Naive B cell (primary cell): ENCODE data around the gene ATG16L1. TPM values are rescaled to one million over a fixed set of nuclear protein-coding genes. Genes with fewer than 3 reads are reported as not detected.

ENCODE experiments used
- ATAC-seq, 2 donors: fragments of 150-1000 bp; cut with Tn5 transposase; 2 replicates each; pipeline ENCODE4 v1.10.0; 2021; ENCODE audit warnings: low read depth in 2 of 2, mild to moderate bottlenecking in 2 of 2, moderate library complexity in 2 of 2
- DNase-seq: peaks from one replicate; pipeline ENCODE4 v3.0.0; 2022
- H3K27ac Mint-ChIP-seq, 6 donors: one replicate each; pipeline ENCODE4 v1.8.0; 2020 to 2022; ENCODE audit warnings: mild to moderate bottlenecking in 6 of 6, mixed read lengths in 6 of 6, moderate library complexity in 5 of 6, inconsistent platforms in 2 of 6
- H3K27me3 Mint-ChIP-seq, 3 donors: one replicate each; pipeline ENCODE4 v1.8.0; 2021 to 2022; ENCODE audit warnings: mixed read lengths in 3 of 3, mild to moderate bottlenecking in 1 of 3
- H3K36me3 Mint-ChIP-seq, 2 donors: one replicate each; pipeline ENCODE4 v1.8.0; 2020 to 2022; ENCODE audit warnings: mixed read lengths in 2 of 2, inconsistent platforms in 1 of 2, mild to moderate bottlenecking in 1 of 2
- H3K4me1 Mint-ChIP-seq, 3 donors: one replicate each; pipeline ENCODE4 v1.8.0; 2020 to 2022; ENCODE audit warnings: mixed read lengths in 3 of 3, inconsistent platforms in 1 of 3, mild to moderate bottlenecking in 1 of 3, moderate library complexity in 1 of 3
- H3K4me3 Mint-ChIP-seq, 8 donors: one replicate each; pipeline ENCODE4 v1.8.0; 2020 to 2022; ENCODE audit warnings: mild to moderate bottlenecking in 8 of 8, mixed read lengths in 8 of 8, moderate library complexity in 8 of 8, inconsistent platforms in 2 of 8
- H3K9me3 Mint-ChIP-seq, 7 donors: one replicate each; pipeline ENCODE4 v1.8.0; 2020 to 2022; ENCODE audit warnings: mixed read lengths in 7 of 7, mild to moderate bottlenecking in 5 of 7, inconsistent platforms in 2 of 7, moderate library complexity in 1 of 7
- polyA plus RNA-seq, 6 donors: library from polyadenylated mRNA; unstranded; fragments of 300-500 nt; fragmentation: Illumina TruSeq; gene quantifications; one replicate each; pipeline ENCODE4 v1.2.3, GENCODE V29; 2021; ENCODE audit warnings: low read depth in 6 of 6

The ATG16L1 gene
- polyA plus RNA-seq, 6 donors from 2014 or later = 7.5 to 17.6 (median 9.6) TPM

DNA sequence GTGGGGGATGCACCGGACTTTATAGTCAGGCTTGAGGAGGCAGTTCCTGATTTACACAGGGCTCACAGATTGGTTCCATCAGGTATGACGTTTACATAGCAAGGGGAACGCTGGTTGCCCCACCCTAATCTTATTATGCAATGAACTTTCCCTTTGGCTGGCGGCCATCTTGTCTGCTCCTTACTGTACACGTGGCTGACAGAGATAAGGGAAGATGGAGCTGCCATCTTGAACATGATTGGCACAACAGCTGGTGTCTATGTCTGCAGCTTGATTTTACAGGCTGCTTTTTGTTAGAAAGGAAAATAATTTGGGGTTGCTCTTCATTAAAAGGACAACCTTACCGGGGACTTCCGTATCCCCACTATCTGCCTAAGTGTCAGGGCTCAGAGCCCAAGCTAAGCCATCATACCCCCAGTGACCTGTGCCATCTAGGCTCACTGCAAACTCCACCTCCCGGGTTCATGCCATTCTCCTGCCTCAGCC, 33.5 kb upstream of the ATG16L1 start:
- ATAC-seq (no peak), DNase-seq (no peak)
- no peak overlapping the region for H3K27ac Mint-ChIP-seq
- peaks cover 0 to 4% of the 10 kb centered on the region in 2 donors for H3K36me3 Mint-ChIP-seq
- no peaks in the 10 kb centered on the region for H3K27me3 Mint-ChIP-seq
- H3K4me3 Mint-ChIP-seq = no peak overlapping the region
- no peaks in the 10 kb centered on the region for H3K9me3 Mint-ChIP-seq
- H3K4me1 Mint-ChIP-seq = peaks cover 0 to 11% (median 0%) of the 10 kb centered on the region in 3 donors

GRCh38 chr2:233218836-233219235, 32.6 kb upstream of the ATG16L1 start:
- no peak for DNase-seq
- Mint-ChIP-seq H3K27me3 (no peaks in the 10 kb centered on the region), H3K27ac (peak overlapping the region in 1 of 6 donors; percentile 44), H3K4me1 (peaks cover 0 to 11% (median 4%) of the 10 kb centered on the region in 3 donors), H3K4me3 (no peak overlapping the region), H3K36me3 (no peaks in the 10 kb centered on the region), H3K9me3 (no peaks in the 10 kb centered on the region)
- no peak for ATAC-seq

DNA sequence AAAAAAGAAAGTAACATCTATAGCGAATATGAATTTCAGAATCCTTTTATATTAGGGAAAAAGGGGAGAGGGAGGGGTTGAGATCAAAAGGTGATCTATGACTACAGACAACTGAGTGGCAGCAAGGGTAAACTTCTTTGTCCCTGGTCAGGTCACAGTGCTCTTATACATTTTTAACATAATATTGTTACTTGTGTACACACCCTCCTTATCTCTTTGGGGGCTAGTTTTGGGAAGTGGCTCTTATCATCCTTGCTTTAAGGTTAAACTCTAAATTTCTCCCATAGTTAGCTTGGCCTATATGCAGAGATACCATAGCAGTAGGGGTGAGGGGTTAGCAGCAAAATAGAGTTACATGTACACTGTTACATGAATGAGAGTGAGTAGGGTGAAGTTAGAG, 31.6 kb upstream of the ATG16L1 start:
- no peak for ATAC-seq
- no peaks in the 10 kb centered on the region for H3K36me3 Mint-ChIP-seq
- H3K4me1 Mint-ChIP-seq = peaks cover 4 to 11% (median 6%) of the 10 kb centered on the region in 3 donors
- H3K27me3 Mint-ChIP-seq = no peaks in the 10 kb centered on the region
- DNase-seq = no peak
- H3K27ac Mint-ChIP-seq = peak overlapping the region in 1 of 6 donors; percentile 7
- H3K9me3 Mint-ChIP-seq = no peaks in the 10 kb centered on the region
- H3K4me3 Mint-ChIP-seq = no peak overlapping the region

GRCh38 chr2:233221378-233222063, 30.0 kb upstream of the ATG16L1 start:
- H3K9me3 Mint-ChIP-seq = no peaks in the 10 kb centered on the region
- no peaks in the 10 kb centered on the region for H3K27me3 Mint-ChIP-seq
- no peak for ATAC-seq
- peak overlapping the region in 3 of 6 donors; percentile 42 to 77 (median 66) for H3K27ac Mint-ChIP-seq
- no peaks in the 10 kb centered on the region for H3K36me3 Mint-ChIP-seq
- peaks cover 4 to 11% (median 6%) of the 10 kb centered on the region in 3 donors for H3K4me1 Mint-ChIP-seq
- H3K4me3 Mint-ChIP-seq = peak overlapping the region in 1 of 8 donors; percentile 13
- DNase-seq = no peak

- no peaks in the 10 kb centered on the region for H3K27me3 Mint-ChIP-seq
- no peaks in the 10 kb centered on the region for H3K36me3 Mint-ChIP-seq
- ATAC-seq (peak; percentile 79 to 89), DNase-seq (no peak)
- peaks cover 4 to 9% (median 6%) of the 10 kb centered on the region in 3 donors for H3K4me1 Mint-ChIP-seq
- peak overlapping the region in 1 of 6 donors; percentile 32 for H3K27ac Mint-ChIP-seq
- H3K4me3 Mint-ChIP-seq = no peak overlapping the region
- no peaks in the 10 kb centered on the region for H3K9me3 Mint-ChIP-seq
Measured at GRCh38 chr2:233223059-233223894, 28.2 kb upstream of the ATG16L1 start.

DNA sequence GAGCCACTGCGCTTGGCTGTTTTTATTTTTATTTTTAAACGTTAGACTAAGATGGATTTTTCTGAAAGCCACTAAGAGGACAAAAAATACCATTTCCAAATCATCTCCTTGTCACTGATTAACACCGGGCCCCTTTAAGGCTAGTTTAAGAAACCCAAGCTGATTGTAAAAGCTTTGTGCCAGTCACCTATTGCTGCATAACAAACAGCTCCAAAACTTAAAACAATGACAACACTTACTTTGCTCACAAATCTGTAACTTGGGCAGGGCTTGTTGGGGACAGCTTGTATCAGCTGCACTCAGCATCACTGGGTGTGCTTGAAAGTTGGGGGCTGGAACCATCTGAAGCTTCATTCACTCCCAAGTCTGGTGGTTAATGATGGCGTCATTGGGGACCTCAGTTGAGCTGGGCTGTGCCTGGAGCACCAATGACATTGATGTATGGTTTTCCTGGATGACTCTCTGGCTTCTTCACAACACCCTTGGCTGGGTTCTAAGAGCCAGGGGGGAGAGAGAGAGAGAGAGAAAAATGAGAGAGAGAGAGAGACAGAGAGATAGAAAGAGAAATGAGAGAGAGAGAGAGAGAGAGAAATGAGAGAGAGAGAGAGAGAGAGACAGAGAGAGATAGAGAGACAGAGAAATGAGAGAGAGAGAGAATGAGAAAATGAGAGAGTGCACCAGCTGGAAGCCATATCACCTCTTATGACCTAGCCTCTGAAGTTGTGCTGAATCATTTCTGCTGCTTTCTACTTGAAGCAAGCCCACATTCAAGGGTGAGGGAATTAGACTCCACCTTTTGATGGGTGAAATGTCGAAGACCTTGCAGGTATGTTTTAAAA, 26.0 kb upstream of the ATG16L1 start:
- no peaks in the 10 kb centered on the region for H3K27me3 Mint-ChIP-seq
- H3K27ac Mint-ChIP-seq = peak overlapping the region in 2 of 6 donors; percentile 7 to 84
- DNase-seq (no peak), ATAC-seq (no peak)
- no peaks in the 10 kb centered on the region for H3K9me3 Mint-ChIP-seq
- peak overlapping the region in 1 of 8 donors; percentile 11 for H3K4me3 Mint-ChIP-seq
- H3K4me1 Mint-ChIP-seq = peaks cover 4 to 7% (median 6%) of the 10 kb centered on the region in 3 donors
- H3K36me3 Mint-ChIP-seq = no peaks in the 10 kb centered on the region

DNA sequence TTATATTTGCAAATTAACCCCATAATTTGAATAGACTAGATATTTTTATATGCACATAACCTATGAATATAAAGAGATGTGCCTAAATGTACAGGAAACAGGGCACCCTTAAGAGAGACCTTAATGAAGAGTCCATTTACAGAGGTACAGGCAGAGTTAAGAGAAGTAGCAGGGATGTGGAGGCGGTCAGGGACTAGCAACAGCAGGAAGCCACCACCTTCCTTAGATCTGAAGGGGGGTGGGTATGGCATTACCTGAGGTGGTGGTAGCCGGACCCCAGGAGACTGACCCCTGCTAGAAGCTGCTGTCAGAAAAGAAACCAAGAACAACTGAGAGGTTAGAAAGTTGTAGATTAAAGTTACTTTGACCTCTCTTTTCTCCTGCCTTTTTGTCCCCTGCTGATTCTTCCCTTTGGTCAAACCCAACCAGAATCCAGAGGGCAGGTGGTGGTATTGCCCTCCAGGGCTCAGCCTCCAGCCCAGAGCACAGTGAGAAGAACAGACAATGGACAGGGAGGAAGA, 24.9 kb upstream of the ATG16L1 start:
- ATAC-seq = no peak
- H3K9me3 Mint-ChIP-seq = no peaks in the 10 kb centered on the region
- H3K4me3 Mint-ChIP-seq = no peak overlapping the region
- H3K27me3 Mint-ChIP-seq = no peaks in the 10 kb centered on the region
- DNase-seq = no peak
- H3K36me3 Mint-ChIP-seq = no peaks in the 10 kb centered on the region
- peak overlapping the region in 1 of 6 donors; percentile 82 for H3K27ac Mint-ChIP-seq
- peaks cover 4 to 7% (median 6%) of the 10 kb centered on the region in 3 donors for H3K4me1 Mint-ChIP-seq

DNA sequence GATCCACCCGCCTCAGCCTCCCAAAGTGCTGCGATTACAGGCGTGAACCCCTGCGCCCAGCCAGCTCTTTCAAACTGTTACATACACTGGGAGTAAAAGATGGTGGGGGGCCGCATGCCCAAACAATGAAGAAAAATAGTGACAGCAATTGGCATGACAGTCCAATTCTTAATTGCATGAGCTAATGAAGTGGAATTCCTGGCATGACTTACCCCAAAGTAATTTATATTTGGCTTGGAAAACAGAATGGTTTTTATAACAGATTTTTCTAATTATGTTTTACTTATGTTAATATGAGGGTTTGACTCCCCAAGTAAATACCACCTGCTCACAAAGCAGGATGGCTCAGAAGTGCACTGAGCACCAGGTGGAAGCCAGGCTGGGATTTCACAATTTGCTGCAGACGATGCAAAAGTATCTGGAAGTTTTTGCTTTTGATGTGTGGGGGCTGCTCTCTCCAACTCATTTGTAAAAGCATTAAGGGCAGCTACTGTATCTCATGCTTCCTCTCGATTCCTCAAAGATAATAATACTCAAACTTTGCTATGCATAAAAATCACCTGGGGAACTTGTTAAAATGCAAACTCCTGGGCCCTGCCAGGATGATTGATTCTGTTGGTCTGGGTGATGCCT, 24.0 kb upstream of the ATG16L1 start:
- ATAC-seq = no peak
- Mint-ChIP-seq H3K27ac (peak overlapping the region in 1 of 6 donors; percentile 57), H3K36me3 (no peaks in the 10 kb centered on the region), H3K27me3 (no peaks in the 10 kb centered on the region), H3K4me1 (peaks cover 4 to 7% (median 6%) of the 10 kb centered on the region in 3 donors), H3K9me3 (no peaks in the 10 kb centered on the region), H3K4me3 (no peak overlapping the region)
- DNase-seq = no peak

DNA sequence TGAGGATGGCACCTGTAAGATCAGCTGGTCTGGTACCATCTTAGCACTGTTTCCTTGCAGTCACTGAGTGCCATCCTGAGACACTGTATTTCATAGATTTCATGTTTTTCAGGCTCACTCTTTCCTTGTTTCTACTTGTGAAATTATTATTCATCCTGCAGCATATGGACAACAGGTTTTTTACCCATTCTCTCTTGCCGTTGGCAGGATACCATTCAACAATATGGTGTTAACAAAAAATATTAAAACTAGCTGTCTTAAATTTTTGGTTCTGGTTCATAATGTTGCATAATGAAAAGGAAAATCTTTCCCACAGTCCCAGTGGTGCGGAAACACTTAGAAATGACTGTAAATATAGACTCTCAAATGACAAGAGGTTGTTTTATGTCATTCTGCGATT, 23.1 kb upstream of the ATG16L1 start:
- no peaks in the 10 kb centered on the region for H3K9me3 Mint-ChIP-seq
- H3K4me3 Mint-ChIP-seq = no peak overlapping the region
- no peaks in the 10 kb centered on the region for H3K36me3 Mint-ChIP-seq
- H3K27ac Mint-ChIP-seq = no peak overlapping the region
- no peak for ATAC-seq
- H3K27me3 Mint-ChIP-seq = no peaks in the 10 kb centered on the region
- H3K4me1 Mint-ChIP-seq = peaks cover 2 to 6% (median 3%) of the 10 kb centered on the region in 3 donors
- DNase-seq = no peak

- Mint-ChIP-seq H3K36me3 (no peaks in the 10 kb centered on the region), H3K27ac (no peak overlapping the region), H3K9me3 (no peaks in the 10 kb centered on the region), H3K27me3 (no peaks in the 10 kb centered on the region), H3K4me3 (no peak overlapping the region), H3K4me1 (peaks cover 0 to 3% (median under 1%) of the 10 kb centered on the region in 3 donors)
- ATAC-seq = no peak
- no peak for DNase-seq
Measured at GRCh38 chr2:233233618-233234230, 17.7 kb upstream of the ATG16L1 start.

- peaks cover 0 to under 1% (median 0%) of the 10 kb centered on the region in 7 donors for H3K9me3 Mint-ChIP-seq
- H3K4me3 Mint-ChIP-seq = no peak overlapping the region
- no peaks in the 10 kb centered on the region for H3K27me3 Mint-ChIP-seq
- DNase-seq = no peak
- peaks cover 5 to 8% (median 6%) of the 10 kb centered on the region in 3 donors for H3K4me1 Mint-ChIP-seq
- ATAC-seq = no peak
- no peaks in the 10 kb centered on the region for H3K36me3 Mint-ChIP-seq
- H3K27ac Mint-ChIP-seq = no peak overlapping the region
Measured at GRCh38 chr2:233234264-233234663, 17.2 kb upstream of the ATG16L1 start.

DNA sequence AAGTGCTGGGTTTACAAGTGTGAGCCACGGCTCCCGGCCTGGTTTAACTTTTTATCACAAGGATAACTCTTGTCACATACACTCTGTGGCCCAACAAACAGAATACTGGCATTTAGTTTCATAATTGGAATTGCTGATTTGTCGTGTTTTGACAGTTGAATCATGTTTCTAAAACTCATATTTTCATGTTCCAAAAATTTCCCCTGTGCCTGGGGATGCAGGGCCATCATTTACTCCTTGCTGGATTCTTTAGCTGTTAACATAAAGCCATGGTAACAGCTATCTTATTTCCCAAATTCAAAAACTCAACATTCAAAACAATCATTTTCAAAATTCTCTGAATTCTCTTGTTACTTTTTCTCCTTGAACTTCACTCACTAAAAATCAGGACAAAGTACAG, 16.5 kb upstream of the ATG16L1 start:
- peaks cover 10 to 13% (median 12%) of the 10 kb centered on the region in 3 donors for H3K4me1 Mint-ChIP-seq
- ATAC-seq (no peak), DNase-seq (no peak)
- H3K4me3 Mint-ChIP-seq = peak overlapping the region in 1 of 8 donors; percentile 25
- H3K9me3 Mint-ChIP-seq = peaks cover 0 to 4% (median 0%) of the 10 kb centered on the region in 7 donors
- H3K27me3 Mint-ChIP-seq = no peaks in the 10 kb centered on the region
- H3K27ac Mint-ChIP-seq = no peak overlapping the region
- H3K36me3 Mint-ChIP-seq = no peaks in the 10 kb centered on the region
